ENCODE measurements around the gene HIVEP3. TPM values are rescaled to one million over a fixed set of nuclear protein-coding genes. Genes with fewer than 3 reads are reported as not detected.

Gene HIVEP3
- total RNA-seq, 2 experiments from 2014 or later: 26.3 to 27.2 TPM

GRCh38 chr1:41476807-41477361 is 441.8 kb downstream of the HIVEP3 start:
- ChIA-PET POLR2A (no interaction called here), CTCF (interaction anchor here (1.6 kb wide), 1 partner anchor 15 kb away, joined by 4 read pairs; no protein-coding TSS in a partner anchor)

GRCh38 chr1:41475859-41476567 is 442.7 kb downstream of the HIVEP3 start:
- CTCF ChIA-PET: no interaction called here
- POLR2A ChIA-PET: no interaction called here

- CTCF ChIA-PET: no interaction called here
- POLR2A ChIA-PET: no interaction called here
Measured at GRCh38 chr1:41475346-41475745, 443.4 kb downstream of the HIVEP3 start.

- CTCF ChIA-PET: no interaction called here
- POLR2A ChIA-PET: interaction anchor here (0.5 kb wide), 1 partner anchor 1162 kb away, joined by 6 read pairs; no protein-coding TSS in a partner anchor
Measured at GRCh38 chr1:41474490-41475271, 444.0 kb downstream of the HIVEP3 start.

GRCh38 chr1:41473738-41474362 is 444.9 kb downstream of the HIVEP3 start:
- ChIA-PET POLR2A (interaction anchor here (0.5 kb wide), 1 partner anchor 1163 kb away, joined by 6 read pairs; no protein-coding TSS in a partner anchor), CTCF (no interaction called here)

GRCh38 chr1:41471658-41472057 is 447.1 kb downstream of the HIVEP3 start:
- CTCF ChIA-PET: no interaction called here
- POLR2A ChIA-PET: no interaction called here

GRCh38 chr1:41469706-41470105 is 449.0 kb downstream of the HIVEP3 start:
- ChIA-PET POLR2A (no interaction called here), CTCF (no interaction called here)

GRCh38 chr1:41468122-41468762 is 450.5 kb downstream of the HIVEP3 start:
- ChIA-PET CTCF (no interaction called here), POLR2A (interaction anchor here (0.7 kb wide), 1 partner anchor 437 kb away, joined by 3 read pairs; no protein-coding TSS in a partner anchor)

GRCh38 chr1:41467673-41468072 is 451.0 kb downstream of the HIVEP3 start:
- ChIA-PET POLR2A (no interaction called here), CTCF (no interaction called here)

- ChIA-PET CTCF (no interaction called here), POLR2A (no interaction called here)
Measured at GRCh38 chr1:41466146-41466545, 452.6 kb downstream of the HIVEP3 start.

- CTCF ChIA-PET: interaction anchor here (0.6 kb wide), 1 partner anchor 144 kb away, joined by 3 read pairs; no protein-coding TSS in a partner anchor
- POLR2A ChIA-PET: no interaction called here
Measured at GRCh38 chr1:41465741-41466140, 453.0 kb downstream of the HIVEP3 start.

- ChIA-PET POLR2A (no interaction called here), CTCF (interaction anchor here (0.6 kb wide), 1 partner anchor 143 kb away, joined by 3 read pairs; no protein-coding TSS in a partner anchor)
Measured at GRCh38 chr1:41464885-41465284, 453.8 kb downstream of the HIVEP3 start.

GRCh38 chr1:41463516-41463915 is 455.2 kb downstream of the HIVEP3 start:
- ChIA-PET CTCF (no interaction called here), POLR2A (no interaction called here)

GRCh38 chr1:41462680-41463004 is 456.1 kb downstream of the HIVEP3 start:
- POLR2A ChIA-PET: no interaction called here
- CTCF ChIA-PET: no interaction called here

GRCh38 chr1:41461790-41462679 is 456.7 kb downstream of the HIVEP3 start:
- ChIA-PET CTCF (no interaction called here), POLR2A (no interaction called here)

GRCh38 chr1:41456847-41457540 is 461.7 kb downstream of the HIVEP3 start:
- POLR2A ChIA-PET: no interaction called here
- CTCF ChIA-PET: no interaction called here

All from activated CD8-positive, alpha-beta memory T cell treated with anti-CD3 and anti-CD28 coated beads for 36 hours (primary cell).